Skin epidermis (tissue), 12 donors: ENCODE data around the gene OOSP1.
A peak's percentile ranks its signal among the peaks of the same experiment; 100 is the strongest.
"Not testable (repeated sequence)": the region's sequence is repeated elsewhere in the genome, so short reads cannot be mapped to it uniquely, and the experiment has no call there.

Experiments
- H3K27ac ChIP-seq, 21 experiments: fragments of 200-600 bp; sonication (generic) in 11 of 21; one replicate each; pipeline ENCODE4 v1.5.0; 2020; ENCODE audit warnings: mild to moderate bottlenecking in 3 of 21, inconsistent platforms in 2 of 21, moderate library complexity in 2 of 21
- H3K4me3 ChIP-seq, 7 experiments: fragments of 200-600 bp; sonication (generic) in 2 of 7; one replicate each; pipeline ENCODE4 v1.5.0; 2020; ENCODE audit warnings: inconsistent platforms in 2 of 7, mild to moderate bottlenecking in 2 of 7, moderate library complexity in 1 of 7

OOSP1 gene

GRCh38 chr11:59938132-59938531, at the start of gene OOSP1:
Gene OOSP1 (plus strand): TSS chr11:59938432. CDS start chr11:59938455, 23 bp downstream.
- Histone ChIP-seq H3K27ac (no peak within 1 kb of the TSS), H3K4me3 (no peak within 1 kb of the TSS)

- H3K4me3 ChIP-seq, result no peak overlapping the region
- H3K27ac ChIP-seq, result no peak overlapping the region
Observed at GRCh38 chr11:59891781-59892181, 46.5 kb upstream of the OOSP1 start.

- Histone ChIP-seq H3K27ac (no peak overlapping the region), H3K4me3 (no peak overlapping the region)
Observed at GRCh38 chr11:59894616-59895015, 43.6 kb upstream of the OOSP1 start.

GRCh38 chr11:59898046-59898445, 40.2 kb upstream of the OOSP1 start:
- no peak overlapping the region for H3K4me3 ChIP-seq

GRCh38 chr11:59898650-59899049, 39.6 kb upstream of the OOSP1 start:
- H3K4me3 ChIP-seq, result no peak overlapping the region
- no peak overlapping the region for H3K27ac ChIP-seq

More at GRCh38 chr11:59898046-59898445, 40.2 kb upstream of the OOSP1 start:
- H3K27ac ChIP-seq, result no peak overlapping the region

- H3K27ac ChIP-seq, result no peak overlapping the region
- H3K4me3 ChIP-seq, result no peak overlapping the region
Observed at GRCh38 chr11:59899532-59899931, 38.7 kb upstream of the OOSP1 start.

- H3K27ac ChIP-seq, result no peak overlapping the region
- no peak overlapping the region for H3K4me3 ChIP-seq
Observed at GRCh38 chr11:59900366-59901126, 37.7 kb upstream of the OOSP1 start.

- Histone ChIP-seq H3K27ac (peak overlapping the region in 1 of 21 experiments; percentile 9), H3K4me3 (no peak overlapping the region)
Observed at GRCh38 chr11:59901306-59901705, 36.9 kb upstream of the OOSP1 start.

- not testable (repeated sequence) for H3K4me3 ChIP-seq, H3K27ac ChIP-seq
Observed at GRCh38 chr11:59903569-59903968, 34.7 kb upstream of the OOSP1 start.

- Histone ChIP-seq H3K4me3 (no peak overlapping the region), H3K27ac (no peak overlapping the region)
Observed at GRCh38 chr11:59918480-59918879, 19.8 kb upstream of the OOSP1 start.

- Histone ChIP-seq H3K4me3 (no peak overlapping the region), H3K27ac (no peak overlapping the region)
Observed at GRCh38 chr11:59918987-59919589, 19.1 kb upstream of the OOSP1 start.

- Histone ChIP-seq H3K27ac (no peak overlapping the region), H3K4me3 (no peak overlapping the region)
Observed at GRCh38 chr11:59923813-59924212, 14.4 kb upstream of the OOSP1 start.

GRCh38 chr11:59931688-59932087, 6.5 kb upstream of the OOSP1 start:
- Histone ChIP-seq H3K27ac (no peak overlapping the region), H3K4me3 (no peak overlapping the region)

- no peak overlapping the region for H3K27ac ChIP-seq
- no peak overlapping the region for H3K4me3 ChIP-seq
Observed at GRCh38 chr11:59938718-59939117, 486 bp downstream of the OOSP1 start.

GRCh38 chr11:59939482-59939881, 1.2 kb downstream of the OOSP1 start:
- Histone ChIP-seq H3K4me3 (no peak overlapping the region), H3K27ac (no peak overlapping the region)

- Histone ChIP-seq H3K4me3 (no peak overlapping the region), H3K27ac (no peak overlapping the region)
Observed at GRCh38 chr11:59941091-59941490, 2.9 kb downstream of the OOSP1 start.

GRCh38 chr11:59943997-59944714, 5.9 kb downstream of the OOSP1 start:
- no peak overlapping the region for H3K27ac ChIP-seq
- no peak overlapping the region for H3K4me3 ChIP-seq

- no peak overlapping the region for H3K27ac ChIP-seq
- H3K4me3 ChIP-seq, result no peak overlapping the region
Observed at GRCh38 chr11:59944720-59945119, 6.5 kb downstream of the OOSP1 start.

- H3K27ac ChIP-seq, result no peak overlapping the region
- no peak overlapping the region for H3K4me3 ChIP-seq
Observed at GRCh38 chr11:59953463-59954218, 15.4 kb downstream of the OOSP1 start.

- H3K27ac ChIP-seq, result no peak overlapping the region
- no peak overlapping the region for H3K4me3 ChIP-seq
Observed at GRCh38 chr11:59954219-59954847, 16.1 kb downstream of the OOSP1 start.
